Liver (tissue), 3 donors: ENCODE data around the gene PNKD.

Source experiments
- EGR1 ChIP-seq, 2 donors: IDR thresholded peaks; 2 replicates each; pipeline ENCODE4 v1.6.1; 2016 to 2018; ENCODE audit warnings: antibody characterized with exemption in 2 of 2, low read depth in 2 of 2
- FOXA1 ChIP-seq: IDR thresholded peaks from 2 replicates; pipeline ENCODE4 v1.6.1; 2016; ENCODE audit warnings: antibody characterized with exemption
- HNF4G ChIP-seq: IDR thresholded peaks from 2 replicates; pipeline ENCODE4 v1.6.1; 2016; ENCODE audit warnings: antibody characterized with exemption
- JUND ChIP-seq, 2 donors: IDR thresholded peaks; 2 replicates each; pipeline ENCODE4 v1.6.1; 2016; ENCODE audit warnings: antibody characterized with exemption in 2 of 2
- RAD21 ChIP-seq, 2 donors: IDR thresholded peaks; 2 replicates each; pipeline ENCODE4 v1.6.1; 2016; ENCODE audit warnings: antibody characterized with exemption in 2 of 2, mild to moderate bottlenecking in 2 of 2
- RXRA ChIP-seq, 2 donors: IDR thresholded peaks; 2 replicates each; pipeline ENCODE4 v1.6.1; 2017 to 2018; ENCODE audit warnings: antibody characterized with exemption in 2 of 2, mild to moderate bottlenecking in 1 of 2
- TAF1 ChIP-seq: conservative IDR thresholded peaks from 2 replicates; pipeline ENCODE4 v1.6.1; 2016; ENCODE audit warnings: antibody characterized with exemption, mild to moderate bottlenecking
- YY1 ChIP-seq: IDR thresholded peaks from 2 replicates; pipeline ENCODE4 v1.6.1; 2016; ENCODE audit warnings: antibody characterized with exemption, mild to moderate bottlenecking
- TF ChIP-seq, protein P1 (sequence below): fragments of 150-350 bp; IDR thresholded peaks from 2 replicates; pipeline ENCODE4 v1.5.1; 2017; ENCODE audit warnings: improper control_type of control experiment, low read depth, low read length; ENCODE audit not compliant: missing input control
- TF ChIP-seq, protein P2 (sequence below): IDR thresholded peaks from 2 replicates; pipeline ENCODE4 v1.6.1; 2016; ENCODE audit warnings: antibody characterized with exemption
- TF ChIP-seq, protein P3 (sequence below): IDR thresholded peaks from 2 replicates; pipeline ENCODE4 v1.6.1; 2016; ENCODE audit warnings: antibody characterized with exemption
- TF ChIP-seq, protein P4 (sequence below): IDR thresholded peaks from 2 replicates; pipeline ENCODE4 v1.6.1; 2016; ENCODE audit warnings: antibody characterized with exemption
- TF ChIP-seq, protein P5 (sequence below): IDR thresholded peaks from 2 replicates; pipeline ENCODE4 v1.6.1; 2016; ENCODE audit warnings: antibody characterized with exemption, mild to moderate bottlenecking
- donor health status: healthy.
- donor health status: healthy.

DNA sequence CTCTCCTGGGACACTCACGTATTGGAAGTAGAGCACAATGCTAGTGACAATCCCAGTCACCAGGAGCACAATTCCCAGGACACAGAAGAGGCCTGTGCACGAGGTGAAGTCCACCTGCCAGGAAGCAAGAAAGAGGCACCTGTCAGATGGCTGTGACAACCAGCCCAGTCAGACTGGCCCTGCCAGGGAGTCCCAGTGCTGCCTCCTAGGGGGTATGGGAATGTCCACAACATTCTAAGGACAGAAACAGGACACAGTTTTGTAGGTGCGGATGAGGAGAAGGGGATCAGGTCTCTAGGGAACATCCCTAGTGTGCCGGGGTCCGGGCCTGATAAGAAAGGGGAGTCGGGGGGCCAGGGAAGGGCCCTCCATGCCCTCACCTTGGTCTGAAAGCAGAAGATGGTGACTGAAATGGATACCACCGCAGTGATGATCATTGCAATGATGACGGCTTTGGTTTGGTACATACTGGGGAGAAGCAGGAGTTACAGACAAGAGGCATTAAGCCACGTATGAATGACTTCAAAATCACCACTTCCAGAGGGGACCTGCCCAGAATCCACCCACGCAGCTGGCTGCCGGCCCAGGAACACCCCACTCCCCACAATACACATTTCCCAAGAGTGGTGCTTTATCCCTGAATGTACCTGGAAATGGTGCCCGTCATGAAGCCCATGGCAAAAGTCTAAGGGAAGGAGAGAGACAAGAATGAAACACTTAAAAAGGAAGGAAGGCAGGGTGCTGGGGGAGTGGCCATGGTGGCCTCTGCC, 6.9 kb downstream of the PNKD start:
- TF ChIP-seq, protein P1, sequence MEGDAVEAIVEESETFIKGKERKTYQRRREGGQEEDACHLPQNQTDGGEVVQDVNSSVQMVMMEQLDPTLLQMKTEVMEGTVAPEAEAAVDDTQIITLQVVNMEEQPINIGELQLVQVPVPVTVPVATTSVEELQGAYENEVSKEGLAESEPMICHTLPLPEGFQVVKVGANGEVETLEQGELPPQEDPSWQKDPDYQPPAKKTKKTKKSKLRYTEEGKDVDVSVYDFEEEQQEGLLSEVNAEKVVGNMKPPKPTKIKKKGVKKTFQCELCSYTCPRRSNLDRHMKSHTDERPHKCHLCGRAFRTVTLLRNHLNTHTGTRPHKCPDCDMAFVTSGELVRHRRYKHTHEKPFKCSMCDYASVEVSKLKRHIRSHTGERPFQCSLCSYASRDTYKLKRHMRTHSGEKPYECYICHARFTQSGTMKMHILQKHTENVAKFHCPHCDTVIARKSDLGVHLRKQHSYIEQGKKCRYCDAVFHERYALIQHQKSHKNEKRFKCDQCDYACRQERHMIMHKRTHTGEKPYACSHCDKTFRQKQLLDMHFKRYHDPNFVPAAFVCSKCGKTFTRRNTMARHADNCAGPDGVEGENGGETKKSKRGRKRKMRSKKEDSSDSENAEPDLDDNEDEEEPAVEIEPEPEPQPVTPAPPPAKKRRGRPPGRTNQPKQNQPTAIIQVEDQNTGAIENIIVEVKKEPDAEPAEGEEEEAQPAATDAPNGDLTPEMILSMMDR = no peak
- no peak for TF ChIP-seq HNF4G
- no peak for TF ChIP-seq RAD21 (IDR thresholded peaks at IDR 0.05)
- TF ChIP-seq, protein P2, sequence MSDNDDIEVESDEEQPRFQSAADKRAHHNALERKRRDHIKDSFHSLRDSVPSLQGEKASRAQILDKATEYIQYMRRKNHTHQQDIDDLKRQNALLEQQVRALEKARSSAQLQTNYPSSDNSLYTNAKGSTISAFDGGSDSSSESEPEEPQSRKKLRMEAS = no peak
- TF ChIP-seq YY1 = no peak
- TF ChIP-seq RXRA (IDR thresholded peaks at IDR 0.05) = no peak
- TF ChIP-seq JUND (IDR thresholded peaks at IDR 0.05) = no peak
- no peak for TF ChIP-seq EGR1 (IDR thresholded peaks at IDR 0.05; ENCODE audit: low read depth in 2 of 2)
- TF ChIP-seq, protein P3, sequence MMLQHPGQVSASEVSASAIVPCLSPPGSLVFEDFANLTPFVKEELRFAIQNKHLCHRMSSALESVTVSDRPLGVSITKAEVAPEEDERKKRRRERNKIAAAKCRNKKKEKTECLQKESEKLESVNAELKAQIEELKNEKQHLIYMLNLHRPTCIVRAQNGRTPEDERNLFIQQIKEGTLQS = no peak
- TF ChIP-seq, protein P4, sequence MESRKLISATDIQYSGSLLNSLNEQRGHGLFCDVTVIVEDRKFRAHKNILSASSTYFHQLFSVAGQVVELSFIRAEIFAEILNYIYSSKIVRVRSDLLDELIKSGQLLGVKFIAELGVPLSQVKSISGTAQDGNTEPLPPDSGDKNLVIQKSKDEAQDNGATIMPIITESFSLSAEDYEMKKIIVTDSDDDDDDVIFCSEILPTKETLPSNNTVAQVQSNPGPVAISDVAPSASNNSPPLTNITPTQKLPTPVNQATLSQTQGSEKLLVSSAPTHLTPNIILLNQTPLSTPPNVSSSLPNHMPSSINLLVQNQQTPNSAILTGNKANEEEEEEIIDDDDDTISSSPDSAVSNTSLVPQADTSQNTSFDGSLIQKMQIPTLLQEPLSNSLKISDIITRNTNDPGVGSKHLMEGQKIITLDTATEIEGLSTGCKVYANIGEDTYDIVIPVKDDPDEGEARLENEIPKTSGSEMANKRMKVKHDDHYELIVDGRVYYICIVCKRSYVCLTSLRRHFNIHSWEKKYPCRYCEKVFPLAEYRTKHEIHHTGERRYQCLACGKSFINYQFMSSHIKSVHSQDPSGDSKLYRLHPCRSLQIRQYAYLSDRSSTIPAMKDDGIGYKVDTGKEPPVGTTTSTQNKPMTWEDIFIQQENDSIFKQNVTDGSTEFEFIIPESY = no peak
- TF ChIP-seq, protein P5, sequence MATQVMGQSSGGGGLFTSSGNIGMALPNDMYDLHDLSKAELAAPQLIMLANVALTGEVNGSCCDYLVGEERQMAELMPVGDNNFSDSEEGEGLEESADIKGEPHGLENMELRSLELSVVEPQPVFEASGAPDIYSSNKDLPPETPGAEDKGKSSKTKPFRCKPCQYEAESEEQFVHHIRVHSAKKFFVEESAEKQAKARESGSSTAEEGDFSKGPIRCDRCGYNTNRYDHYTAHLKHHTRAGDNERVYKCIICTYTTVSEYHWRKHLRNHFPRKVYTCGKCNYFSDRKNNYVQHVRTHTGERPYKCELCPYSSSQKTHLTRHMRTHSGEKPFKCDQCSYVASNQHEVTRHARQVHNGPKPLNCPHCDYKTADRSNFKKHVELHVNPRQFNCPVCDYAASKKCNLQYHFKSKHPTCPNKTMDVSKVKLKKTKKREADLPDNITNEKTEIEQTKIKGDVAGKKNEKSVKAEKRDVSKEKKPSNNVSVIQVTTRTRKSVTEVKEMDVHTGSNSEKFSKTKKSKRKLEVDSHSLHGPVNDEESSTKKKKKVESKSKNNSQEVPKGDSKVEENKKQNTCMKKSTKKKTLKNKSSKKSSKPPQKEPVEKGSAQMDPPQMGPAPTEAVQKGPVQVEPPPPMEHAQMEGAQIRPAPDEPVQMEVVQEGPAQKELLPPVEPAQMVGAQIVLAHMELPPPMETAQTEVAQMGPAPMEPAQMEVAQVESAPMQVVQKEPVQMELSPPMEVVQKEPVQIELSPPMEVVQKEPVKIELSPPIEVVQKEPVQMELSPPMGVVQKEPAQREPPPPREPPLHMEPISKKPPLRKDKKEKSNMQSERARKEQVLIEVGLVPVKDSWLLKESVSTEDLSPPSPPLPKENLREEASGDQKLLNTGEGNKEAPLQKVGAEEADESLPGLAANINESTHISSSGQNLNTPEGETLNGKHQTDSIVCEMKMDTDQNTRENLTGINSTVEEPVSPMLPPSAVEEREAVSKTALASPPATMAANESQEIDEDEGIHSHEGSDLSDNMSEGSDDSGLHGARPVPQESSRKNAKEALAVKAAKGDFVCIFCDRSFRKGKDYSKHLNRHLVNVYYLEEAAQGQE = no peak
- TF ChIP-seq TAF1 = no peak
- no peak for TF ChIP-seq FOXA1
